HCT116 (cell line): Measurements from ENCODE around the gene LFNG. TPM values are rescaled to one million over a fixed set of nuclear protein-coding genes. Genes with fewer than 3 reads are reported as not detected.

Source experiments
- ATAC-seq: fragments of 200-7000 bp; cut with Tn5 transposase; 2 replicates; pipeline ENCODE4 v1.9.1; 2020; ENCODE audit warnings: mild to moderate bottlenecking, moderate library complexity
- BruUV-seq: library from RNA; stranded (reverse); fragments of 400-500 nt; replicated peaks from 2 replicates; lab custom pipeline; 2021; lab: Mats Ljungman, UMichigan
- CTCF ChIA-PET: fragments of 300-600 bp; sonication (Branson Sonifier 250); formaldehyde crosslinking; loops from one replicate; lab custom pipeline; 2021; ENCODE audit warnings: antibody characterized with exemption; lab: Charles Lee
- POLR2A ChIA-PET: fragments of 300-600, 350-600 bp; sonication (Branson Sonifier 250); formaldehyde crosslinking; loops from one replicate; lab custom pipeline; 2021; ENCODE audit warnings: antibody characterized with exemption; lab: Charles Lee
- RAD21 ChIA-PET, 2 experiments: fragments of 300-600 bp; sonication (Branson Sonifier 250); formaldehyde crosslinking; loops; one replicate each; lab custom pipeline; 2023; ENCODE audit warnings: low total read pairs in 2 of 2; ENCODE audit not compliant: uncharacterized antibody in 2 of 2, unreplicated experiment in 2 of 2, low non-redundant PET in 1 of 2; lab: Charles Lee
- DNase-seq: peaks from one replicate; pipeline ENCODE4 v3.0.0-alpha.2; 2010; ENCODE audit warnings: low read depth, low spot score
- H2AFZ ChIP-seq: fragments of 200-600 bp; shearing (Covaris generic), sonication (generic); 2 replicates; pipeline ENCODE4 v1.6.1; 2017; ENCODE audit warnings: low read depth, mixed run types, mixed read lengths, antibody characterized with exemption, low read length; ENCODE audit not compliant: poor library complexity, severe bottlenecking
- H3K27ac ChIP-seq: 2 replicates; pipeline ENCODE4 v1.5.1; 2012; ENCODE audit warnings: low read depth, low read length
- H3K27me3 ChIP-seq: fragments of 200-600 bp; sonication (generic); 2 replicates; pipeline ENCODE4 v1.6.1; 2016; ENCODE audit warnings: mixed run types, low read length, mixed read lengths; ENCODE audit not compliant: insufficient read depth
- H3K36me3 ChIP-seq, 2 experiments: fragments of 200-500 bp in 1 of 2; fragments of 200-600 bp in 1 of 2; sonication (Bioruptor generic) in 1 of 2; sonication (generic) in 1 of 2; 2 replicates each; pipeline versions ENCODE4 v1.5.1 to v1.6.1; 2014 to 2016; ENCODE audit warnings: low read length in 2 of 2, inconsistent platforms in 1 of 2, mixed read lengths in 1 of 2, mixed run types in 1 of 2; ENCODE audit not compliant: insufficient read depth in 2 of 2, control insufficient read depth in 1 of 2
- H3K4me1 ChIP-seq, 2 experiments: fragments of 200-600 bp in 1 of 2; sonication (generic) in 1 of 2; 2 replicates each; pipeline versions ENCODE4 v1.5.1 to v1.6.1; 2012 to 2017; ENCODE audit warnings: low read length in 2 of 2, inconsistent platforms in 1 of 2, mild to moderate bottlenecking in 1 of 2, mixed read lengths in 1 of 2, mixed run types in 1 of 2, moderate library complexity in 1 of 2; ENCODE audit not compliant: insufficient read depth in 2 of 2, control insufficient read depth in 1 of 2
- H3K4me2 ChIP-seq: fragments of 200-600 bp; sonication (generic); 2 replicates; pipeline ENCODE4 v1.6.1; 2017; ENCODE audit warnings: mixed run types, low read length, mixed read lengths
- H3K4me3 ChIP-seq, 2 experiments: fragments of 200-600 bp in 1 of 2; sonication (generic) in 1 of 2; replicated peaks in 1 of 2; 2 replicates each; pipeline ENCODE4 v1.5.1; 2011 to 2016; ENCODE audit warnings: low read length in 2 of 2, control low read depth in 1 of 2, low read depth in 1 of 2, mild to moderate bottlenecking in 1 of 2, mixed read lengths in 1 of 2, mixed run types in 1 of 2
- H3K79me2 ChIP-seq: fragments of 200-600 bp; sonication (generic); 2 replicates; pipeline ENCODE4 v1.6.1; 2017; ENCODE audit warnings: mild to moderate bottlenecking, mixed run types, low read length, moderate library complexity, mixed read lengths; ENCODE audit not compliant: insufficient read depth
- H3K9ac ChIP-seq: fragments of 200-600 bp; sonication (generic); 2 replicates; pipeline ENCODE4 v1.6.1; 2016; ENCODE audit warnings: low read length, mixed read lengths
- H3K9me2 ChIP-seq: fragments of 200-600 bp; sonication (generic), shearing (Covaris generic); 2 replicates; pipeline ENCODE4 v1.6.1; 2017; ENCODE audit warnings: mixed run types, mild to moderate bottlenecking, moderate library complexity; ENCODE audit not compliant: insufficient read depth
- H3K9me3 ChIP-seq, 2 experiments: fragments of 200-500 bp in 1 of 2; fragments of 200-600 bp in 1 of 2; sonication (Bioruptor generic) in 1 of 2; sonication (generic) in 1 of 2; 2 replicates each; pipeline ENCODE4 v1.6.1; 2014 to 2017; ENCODE audit warnings: low read length in 2 of 2, mixed read lengths in 2 of 2, inconsistent platforms in 1 of 2, low read depth in 1 of 2, mild to moderate bottlenecking in 1 of 2, mixed run types in 1 of 2, moderate library complexity in 1 of 2; ENCODE audit not compliant: control insufficient read depth in 1 of 2, insufficient read depth in 1 of 2
- H4K20me1 ChIP-seq: fragments of 200-600 bp; sonication (generic), shearing (Covaris generic); 2 replicates; pipeline ENCODE4 v1.6.1; 2017; ENCODE audit warnings: mixed run types, mild to moderate bottlenecking, moderate library complexity; ENCODE audit not compliant: insufficient read depth
- CBX3 ChIP-seq: IDR thresholded peaks from 2 replicates; pipeline ENCODE4 v1.6.1; 2012; ENCODE audit warnings: low read depth
- CEBPB ChIP-seq: IDR thresholded peaks from 2 replicates; pipeline ENCODE4 v1.6.1; 2012; ENCODE audit warnings: low read depth
- EGR1 ChIP-seq: IDR thresholded peaks from 2 replicates; pipeline ENCODE4 v1.6.1; 2012; ENCODE audit warnings: low read depth
- ELF1 ChIP-seq: IDR thresholded peaks from 2 replicates; pipeline ENCODE4 v1.6.1; 2012; ENCODE audit warnings: low read depth, borderline replicate concordance
- EZH2 ChIP-seq: fragments of 200-600 bp; sonication (generic); IDR thresholded peaks from 2 replicates; pipeline ENCODE4 v1.6.1; 2017; ENCODE audit warnings: antibody characterized with exemption, mixed run types
- FOSL1 ChIP-seq: IDR thresholded peaks from 2 replicates; pipeline ENCODE4 v1.6.1; 2012; ENCODE audit warnings: low read depth
- JUND ChIP-seq: IDR thresholded peaks from 2 replicates; pipeline ENCODE4 v1.6.1; 2012
- POLR2A ChIP-seq: IDR thresholded peaks from 2 replicates; pipeline ENCODE4 v1.7.0; 2011; ENCODE audit warnings: borderline replicate concordance; ENCODE audit not compliant: insufficient read depth, insufficient read length; ENCODE audit errors: extremely low read depth
- POLR2AphosphoS5 ChIP-seq: IDR thresholded peaks from 2 replicates; pipeline ENCODE4 v1.6.1; 2011; ENCODE audit warnings: mild to moderate bottlenecking, low read depth, low read length, moderate library complexity
- RAD21 ChIP-seq: IDR thresholded peaks from 2 replicates; pipeline ENCODE4 v1.6.1; 2012; ENCODE audit warnings: low read depth, mild to moderate bottlenecking
- SIN3A ChIP-seq: IDR thresholded peaks from 2 replicates; pipeline ENCODE4 v1.6.1; 2012; ENCODE audit warnings: low read depth
- SP1 ChIP-seq: IDR thresholded peaks from 2 replicates; pipeline ENCODE4 v1.6.1; 2012; ENCODE audit warnings: low read depth
- TCF7L2 ChIP-seq: IDR thresholded peaks from 2 replicates; pipeline ENCODE4 v1.7.0; 2011; ENCODE audit warnings: borderline replicate concordance, inconsistent platforms; ENCODE audit not compliant: insufficient read depth, insufficient read length; ENCODE audit errors: extremely low read depth
- ZFX ChIP-seq: fragments of 450-650 bp; IDR thresholded peaks from 2 replicates; pipeline ENCODE4 v1.6.1; 2017
- ZNF274 ChIP-seq: fragments of 200-500 bp; sonication (Bioruptor generic); IDR thresholded peaks from 2 replicates; pipeline ENCODE4 v1.6.1; 2014; ENCODE audit warnings: mild to moderate bottlenecking, low read depth, low read length, inconsistent platforms
- intact Hi-C: fragments of 100-400 bp; cut with micrococcal nuclease; formaldehyde crosslinking; loops from 2 replicates; pipeline ENCODE4 v1.10.0; 2022
- total RNA-seq: library from RNA; stranded (reverse); gene quantifications from one replicate; pipeline ENCODE4 v1.2.1, GENCODE V29; 2021; ENCODE audit not compliant: unreplicated experiment
- TF ChIP-seq, protein P1 (sequence below), 3 experiments: fragments of 200-600 bp in 1 of 3; sonication (generic) in 1 of 3; IDR thresholded peaks in 2 of 3; conservative IDR thresholded peaks in 1 of 3; 2 replicates each; pipeline ENCODE4 v1.5.1; 2012 to 2017; ENCODE audit warnings: low read depth in 2 of 3, low read length in 2 of 3, antibody characterized with exemption in 1 of 3, borderline replicate concordance in 1 of 3, control low read depth in 1 of 3, mild to moderate bottlenecking in 1 of 3, mixed read lengths in 1 of 3, mixed run types in 1 of 3, moderate library complexity in 1 of 3; ENCODE audit not compliant: insufficient read depth in 1 of 3
- TF ChIP-seq, protein P2 (sequence below): IDR thresholded peaks from 2 replicates; pipeline ENCODE4 v1.6.1; 2011; ENCODE audit warnings: mild to moderate bottlenecking, low read length, moderate library complexity; ENCODE audit not compliant: insufficient replicate concordance; ENCODE audit errors: extremely low read depth
- TF ChIP-seq, protein P3 (sequence below): IDR thresholded peaks from 2 replicates; pipeline ENCODE4 v1.6.1; 2012; ENCODE audit warnings: low read depth
- TF ChIP-seq, protein P4 (sequence below): IDR thresholded peaks from 2 replicates; pipeline ENCODE4 v1.6.1; 2012

LFNG gene
- total RNA-seq, 1 experiment from 2014 or later: 14.3 TPM

DNA sequence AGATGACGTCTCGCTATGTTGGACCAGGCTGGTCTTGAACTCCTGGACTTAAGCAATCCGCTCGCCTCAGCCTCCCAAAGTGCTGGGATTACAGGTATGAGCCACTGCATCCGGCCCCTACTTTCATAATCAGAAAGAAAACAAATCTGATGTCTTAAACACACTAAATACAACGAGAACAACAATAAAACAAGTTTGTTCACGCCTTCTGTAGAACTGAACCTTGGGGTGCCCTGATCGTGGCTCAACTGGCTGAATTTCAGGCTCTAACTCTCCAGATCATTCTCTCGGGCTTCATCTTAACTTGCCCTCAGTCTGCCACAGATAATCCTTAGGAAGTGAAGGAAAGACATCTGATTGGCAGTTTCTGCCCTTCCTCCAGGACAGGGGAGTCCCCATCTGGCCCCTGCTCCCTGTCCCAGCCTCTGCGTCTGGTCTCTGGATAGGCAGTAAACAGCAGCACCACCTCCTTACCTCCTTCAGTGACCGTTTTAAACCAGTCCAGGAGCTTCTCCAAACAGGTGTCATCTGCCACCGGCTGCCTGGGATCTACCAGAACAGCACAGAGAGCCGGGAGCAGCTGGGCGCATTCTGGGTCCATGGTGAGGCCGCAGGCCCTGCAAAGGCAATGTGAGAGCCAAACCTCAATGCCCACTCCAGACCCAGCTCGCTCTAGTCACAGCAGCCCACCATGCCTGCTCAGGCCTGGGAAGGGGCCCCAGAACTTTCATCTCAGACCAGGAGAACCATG lies 34.4 kb downstream of the LFNG start:
- peaks cover 9 to 13% of the 10 kb centered on the region in 2 experiments; a peak in 2 of 4 replicates for H3K36me3 ChIP-seq
- DNase-seq (no peak), ATAC-seq (no peak)
- ChIA-PET CTCF (no interaction called here), POLR2A (interaction anchor here (0.8 kb wide), 1 partner anchor 78 kb away, joined by 4 read pairs; no protein-coding TSS in a partner anchor), RAD21 (no interaction called here)
- TF ChIP-seq CBX3 (no peak), SP1 (no peak), TCF7L2 (no peak), ELF1 (no peak), JUND (no peak), SIN3A (no peak), EZH2 (no peak), CEBPB (no peak), ZFX (no peak), RAD21 (no peak), ZNF274 (no peak), FOSL1 (no peak), POLR2AphosphoS5 (no peak), EGR1 (no peak), POLR2A (no peak)
- TF ChIP-seq, protein P1, sequence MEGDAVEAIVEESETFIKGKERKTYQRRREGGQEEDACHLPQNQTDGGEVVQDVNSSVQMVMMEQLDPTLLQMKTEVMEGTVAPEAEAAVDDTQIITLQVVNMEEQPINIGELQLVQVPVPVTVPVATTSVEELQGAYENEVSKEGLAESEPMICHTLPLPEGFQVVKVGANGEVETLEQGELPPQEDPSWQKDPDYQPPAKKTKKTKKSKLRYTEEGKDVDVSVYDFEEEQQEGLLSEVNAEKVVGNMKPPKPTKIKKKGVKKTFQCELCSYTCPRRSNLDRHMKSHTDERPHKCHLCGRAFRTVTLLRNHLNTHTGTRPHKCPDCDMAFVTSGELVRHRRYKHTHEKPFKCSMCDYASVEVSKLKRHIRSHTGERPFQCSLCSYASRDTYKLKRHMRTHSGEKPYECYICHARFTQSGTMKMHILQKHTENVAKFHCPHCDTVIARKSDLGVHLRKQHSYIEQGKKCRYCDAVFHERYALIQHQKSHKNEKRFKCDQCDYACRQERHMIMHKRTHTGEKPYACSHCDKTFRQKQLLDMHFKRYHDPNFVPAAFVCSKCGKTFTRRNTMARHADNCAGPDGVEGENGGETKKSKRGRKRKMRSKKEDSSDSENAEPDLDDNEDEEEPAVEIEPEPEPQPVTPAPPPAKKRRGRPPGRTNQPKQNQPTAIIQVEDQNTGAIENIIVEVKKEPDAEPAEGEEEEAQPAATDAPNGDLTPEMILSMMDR (IDR thresholded peaks at IDR 0.05 in 2 of 3, conservative IDR thresholded peaks at IDR 0.05 in 1 of 3; ENCODE audit: borderline replicate concordance in 1 of 3, insufficient read depth in 1 of 3, low read depth in 2 of 3, low read length in 2 of 3): no peak
- TF ChIP-seq, protein P2, sequence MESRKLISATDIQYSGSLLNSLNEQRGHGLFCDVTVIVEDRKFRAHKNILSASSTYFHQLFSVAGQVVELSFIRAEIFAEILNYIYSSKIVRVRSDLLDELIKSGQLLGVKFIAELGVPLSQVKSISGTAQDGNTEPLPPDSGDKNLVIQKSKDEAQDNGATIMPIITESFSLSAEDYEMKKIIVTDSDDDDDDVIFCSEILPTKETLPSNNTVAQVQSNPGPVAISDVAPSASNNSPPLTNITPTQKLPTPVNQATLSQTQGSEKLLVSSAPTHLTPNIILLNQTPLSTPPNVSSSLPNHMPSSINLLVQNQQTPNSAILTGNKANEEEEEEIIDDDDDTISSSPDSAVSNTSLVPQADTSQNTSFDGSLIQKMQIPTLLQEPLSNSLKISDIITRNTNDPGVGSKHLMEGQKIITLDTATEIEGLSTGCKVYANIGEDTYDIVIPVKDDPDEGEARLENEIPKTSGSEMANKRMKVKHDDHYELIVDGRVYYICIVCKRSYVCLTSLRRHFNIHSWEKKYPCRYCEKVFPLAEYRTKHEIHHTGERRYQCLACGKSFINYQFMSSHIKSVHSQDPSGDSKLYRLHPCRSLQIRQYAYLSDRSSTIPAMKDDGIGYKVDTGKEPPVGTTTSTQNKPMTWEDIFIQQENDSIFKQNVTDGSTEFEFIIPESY: no peak
- TF ChIP-seq, protein P3, sequence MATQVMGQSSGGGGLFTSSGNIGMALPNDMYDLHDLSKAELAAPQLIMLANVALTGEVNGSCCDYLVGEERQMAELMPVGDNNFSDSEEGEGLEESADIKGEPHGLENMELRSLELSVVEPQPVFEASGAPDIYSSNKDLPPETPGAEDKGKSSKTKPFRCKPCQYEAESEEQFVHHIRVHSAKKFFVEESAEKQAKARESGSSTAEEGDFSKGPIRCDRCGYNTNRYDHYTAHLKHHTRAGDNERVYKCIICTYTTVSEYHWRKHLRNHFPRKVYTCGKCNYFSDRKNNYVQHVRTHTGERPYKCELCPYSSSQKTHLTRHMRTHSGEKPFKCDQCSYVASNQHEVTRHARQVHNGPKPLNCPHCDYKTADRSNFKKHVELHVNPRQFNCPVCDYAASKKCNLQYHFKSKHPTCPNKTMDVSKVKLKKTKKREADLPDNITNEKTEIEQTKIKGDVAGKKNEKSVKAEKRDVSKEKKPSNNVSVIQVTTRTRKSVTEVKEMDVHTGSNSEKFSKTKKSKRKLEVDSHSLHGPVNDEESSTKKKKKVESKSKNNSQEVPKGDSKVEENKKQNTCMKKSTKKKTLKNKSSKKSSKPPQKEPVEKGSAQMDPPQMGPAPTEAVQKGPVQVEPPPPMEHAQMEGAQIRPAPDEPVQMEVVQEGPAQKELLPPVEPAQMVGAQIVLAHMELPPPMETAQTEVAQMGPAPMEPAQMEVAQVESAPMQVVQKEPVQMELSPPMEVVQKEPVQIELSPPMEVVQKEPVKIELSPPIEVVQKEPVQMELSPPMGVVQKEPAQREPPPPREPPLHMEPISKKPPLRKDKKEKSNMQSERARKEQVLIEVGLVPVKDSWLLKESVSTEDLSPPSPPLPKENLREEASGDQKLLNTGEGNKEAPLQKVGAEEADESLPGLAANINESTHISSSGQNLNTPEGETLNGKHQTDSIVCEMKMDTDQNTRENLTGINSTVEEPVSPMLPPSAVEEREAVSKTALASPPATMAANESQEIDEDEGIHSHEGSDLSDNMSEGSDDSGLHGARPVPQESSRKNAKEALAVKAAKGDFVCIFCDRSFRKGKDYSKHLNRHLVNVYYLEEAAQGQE: no peak
- TF ChIP-seq, protein P4, sequence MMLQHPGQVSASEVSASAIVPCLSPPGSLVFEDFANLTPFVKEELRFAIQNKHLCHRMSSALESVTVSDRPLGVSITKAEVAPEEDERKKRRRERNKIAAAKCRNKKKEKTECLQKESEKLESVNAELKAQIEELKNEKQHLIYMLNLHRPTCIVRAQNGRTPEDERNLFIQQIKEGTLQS: no peak
- peak overlapping the region; percentile 57 to 88 for H3K4me3 ChIP-seq
- no peak overlapping the region for H2AFZ ChIP-seq
- intact Hi-C loops: no loop called here
- no peaks in the 10 kb centered on the region for H4K20me1 ChIP-seq
- peak overlapping the region; percentile 89 for H3K9ac ChIP-seq
- peaks cover 31% of the 10 kb centered on the region for H3K79me2 ChIP-seq
- BruUV-seq: TSS peak; percentile 40
- H3K27ac ChIP-seq: peak overlapping the region; percentile 100
- H3K4me2 ChIP-seq: peak overlapping the region; percentile 99
- no peaks in the 10 kb centered on the region for H3K27me3 ChIP-seq
- H3K9me3 ChIP-seq: no peaks in the 10 kb centered on the region
- H3K4me1 ChIP-seq: peaks cover 19 to 38% of the 10 kb centered on the region in 2 experiments
- H3K9me2 ChIP-seq: no peaks in the 10 kb centered on the region
